Large intestine (tissue), 3 donors: Measurements from ENCODE around the gene WDR37. TPM values are rescaled to one million over a fixed set of nuclear protein-coding genes. Genes with fewer than 3 reads are reported as not detected.
A peak's percentile ranks its signal among the peaks of the same experiment; 100 is the strongest.

ENCODE experiments used
- DNase-seq, 2 donors: peaks; one replicate each; pipeline versions ENCODE4 v3.0.0 to v3.0.0-alpha.2; 2013
- H3K27ac ChIP-seq: one replicate; pipeline ENCODE4 v1.5.1; 2013; ENCODE audit warnings: low read length
- H3K27me3 ChIP-seq: 2 replicates; pipeline ENCODE4 v1.6.1; 2013; ENCODE audit warnings: low read length; ENCODE audit not compliant: control insufficient read depth, insufficient read depth
- H3K36me3 ChIP-seq: 2 replicates; pipeline ENCODE4 v1.6.1; 2013; ENCODE audit warnings: low read length; ENCODE audit not compliant: control insufficient read depth, insufficient read depth
- H3K4me1 ChIP-seq: one replicate; pipeline ENCODE4 v1.6.1; 2013; ENCODE audit warnings: low read length; ENCODE audit not compliant: control insufficient read depth, insufficient read depth
- H3K4me3 ChIP-seq: one replicate; pipeline ENCODE4 v1.5.1; 2013; ENCODE audit warnings: low read length
- H3K9me3 ChIP-seq: one replicate; pipeline ENCODE4 v1.6.1; 2013; ENCODE audit warnings: mild to moderate bottlenecking, low read depth, low read length, moderate library complexity; ENCODE audit not compliant: control insufficient read depth
- WGBS: methylation state at CpG from one replicate; pipeline ENCODE4 v1.1.5; 2013; ENCODE audit warnings: low lambda C conversion rate; ENCODE audit not compliant: insufficient coverage; 5-methylcytosine and 5-hydroxymethylcytosine counted together
- polyA plus RNA-seq: library from polyadenylated mRNA; unstranded; fragments of 120-200 nt; gene quantifications from one replicate; pipeline ENCODE4 v1.2.1, GENCODE V29; 2013

Gene WDR37
- polyA plus RNA-seq, 1 donor = 14.2 TPM

DNA sequence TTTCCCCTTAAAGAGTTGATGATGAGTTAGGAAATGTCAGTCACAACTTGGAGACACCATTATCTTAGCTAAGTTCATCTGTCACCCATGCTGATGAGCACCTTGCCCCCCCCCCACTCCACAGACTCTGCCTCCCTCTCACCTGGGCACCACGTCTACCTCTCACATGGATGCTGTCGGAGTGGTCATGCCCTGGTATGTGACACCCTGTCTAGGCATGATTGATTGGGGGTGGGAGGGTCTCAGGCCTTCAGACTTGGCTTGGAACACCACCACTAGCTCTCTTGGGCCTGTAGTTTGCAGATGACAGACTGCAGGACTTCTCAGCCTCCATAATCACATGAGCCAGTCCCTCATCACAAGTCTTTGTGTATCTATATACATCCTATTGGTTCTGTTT is 78.0 kb downstream of the WDR37 start:
- no peak for DNase-seq
- no CpG with 5 or more reads among the region's 2 CpGs for WGBS
- Histone ChIP-seq H3K27me3 (no peaks in the 10 kb centered on the region), H3K4me1 (no peaks in the 10 kb centered on the region), H3K4me3 (no peak overlapping the region), H3K36me3 (peaks cover 28% of the 10 kb centered on the region), H3K27ac (no peak overlapping the region), H3K9me3 (peaks cover 12% of the 10 kb centered on the region)

DNA sequence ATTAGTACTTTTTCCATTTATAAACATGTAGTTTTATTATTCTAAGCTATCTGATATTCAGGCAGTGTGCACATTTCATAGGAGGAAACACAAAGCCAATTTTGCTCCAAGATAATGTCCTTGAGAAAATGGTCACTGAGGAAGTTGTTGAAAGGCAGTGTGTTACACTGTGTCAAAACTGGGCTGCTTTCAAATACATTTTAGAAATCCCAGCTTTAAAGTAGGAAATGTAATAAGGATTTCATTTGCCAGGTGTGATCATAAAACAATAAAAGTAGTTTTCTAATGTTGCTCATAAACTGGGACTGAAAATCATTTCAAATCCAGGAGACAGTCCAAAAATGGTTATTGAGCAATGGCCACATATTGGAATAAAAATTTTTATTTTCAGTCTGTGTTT is 80.1 kb downstream of the WDR37 start:
- no peak for DNase-seq
- no peak overlapping the region for H3K4me3 ChIP-seq
- H3K27ac ChIP-seq = no peak overlapping the region
- peaks cover 7% of the 10 kb centered on the region for H3K36me3 ChIP-seq
- H3K27me3 ChIP-seq = no peaks in the 10 kb centered on the region
- peaks cover 12% of the 10 kb centered on the region for H3K9me3 ChIP-seq
- no peaks in the 10 kb centered on the region for H3K4me1 ChIP-seq

DNA sequence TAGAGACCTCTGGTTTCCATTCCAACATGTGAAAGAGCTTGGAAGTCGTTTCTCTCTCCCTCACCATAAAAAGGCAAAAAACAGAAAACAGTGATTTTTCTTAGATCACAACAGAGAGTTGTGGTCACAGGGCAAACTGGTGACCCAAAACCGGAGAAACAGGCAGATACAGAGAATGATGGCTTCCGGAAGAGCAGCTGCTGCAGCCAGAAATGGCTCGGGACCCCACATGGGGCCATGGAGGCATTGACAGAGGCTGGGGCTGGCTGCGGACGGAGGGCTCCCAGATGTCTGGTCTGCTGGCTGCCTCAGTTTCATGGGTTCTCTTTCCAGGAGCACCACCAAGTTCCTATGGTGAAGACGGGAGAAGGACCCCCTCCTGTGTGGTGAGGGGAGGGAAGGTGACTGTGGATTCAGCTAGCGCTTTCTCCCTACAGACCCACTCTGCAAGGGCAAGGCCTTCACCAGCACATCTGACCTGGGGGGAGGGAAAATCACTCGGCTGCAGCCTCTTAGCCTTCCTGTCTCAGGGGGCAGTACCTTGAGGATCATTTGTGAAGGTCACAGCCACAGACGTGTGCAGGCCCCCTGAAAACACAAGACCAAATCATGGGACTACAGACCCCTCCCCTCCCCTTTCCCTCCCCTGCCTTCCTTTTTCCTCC is 81.4 kb downstream of the WDR37 start:
- no peak overlapping the region for H3K27ac ChIP-seq
- no peak for DNase-seq
- WGBS = 92% methylated on average over 2 of the region's 10 CpGs
- H3K4me3 ChIP-seq = no peak overlapping the region
- H3K36me3 ChIP-seq = no peaks in the 10 kb centered on the region
- H3K9me3 ChIP-seq = peaks cover 12% of the 10 kb centered on the region
- H3K27me3 ChIP-seq = no peaks in the 10 kb centered on the region
- H3K4me1 ChIP-seq = no peaks in the 10 kb centered on the region

DNA sequence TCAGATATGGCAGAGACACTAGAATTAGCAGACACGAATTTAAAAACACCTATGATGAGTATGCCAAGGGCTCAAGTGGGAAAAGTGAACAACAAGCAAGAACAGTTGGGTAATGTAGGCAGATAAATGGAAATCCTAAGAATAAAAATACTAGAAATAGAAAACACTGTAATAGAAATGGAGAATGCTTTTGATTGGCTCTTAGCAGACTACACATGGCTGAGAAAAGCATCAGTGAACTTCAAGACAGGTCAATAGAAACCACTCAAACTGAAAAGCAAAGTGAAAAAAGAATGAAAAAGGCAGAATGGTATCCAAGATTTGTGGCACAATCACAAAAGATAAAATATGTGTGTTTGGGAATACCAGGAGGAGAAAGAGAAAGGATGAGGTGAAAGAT is 82.3 kb downstream of the WDR37 start:
- H3K4me3 ChIP-seq = no peak overlapping the region
- peaks cover 12% of the 10 kb centered on the region for H3K9me3 ChIP-seq
- no peak overlapping the region for H3K27ac ChIP-seq
- no peaks in the 10 kb centered on the region for H3K4me1 ChIP-seq
- H3K36me3 ChIP-seq = no peaks in the 10 kb centered on the region
- no peak for DNase-seq
- no peaks in the 10 kb centered on the region for H3K27me3 ChIP-seq
- WGBS = no CpG with 5 or more reads among the region's 1 CpG

DNA sequence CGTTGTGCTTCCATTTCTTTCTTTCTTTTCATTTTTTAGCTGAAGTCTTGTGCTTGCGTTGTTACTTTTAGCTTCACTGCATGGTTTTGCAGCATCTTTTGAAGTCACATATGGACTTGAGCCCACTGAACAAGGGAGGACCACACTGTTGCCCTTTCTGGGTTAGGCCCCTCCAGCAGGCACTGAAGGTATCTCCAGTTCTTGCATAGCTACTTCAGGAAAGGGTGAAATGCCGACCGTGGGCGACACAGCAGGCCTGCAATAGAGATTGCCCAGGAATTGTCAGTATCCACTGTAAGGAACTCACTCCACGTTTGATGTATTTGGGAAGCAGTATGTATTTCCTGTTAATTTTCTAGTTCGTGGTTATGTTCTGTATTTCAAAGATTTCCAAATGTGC is 85.1 kb downstream of the WDR37 start:
- no peak overlapping the region for H3K4me3 ChIP-seq
- no peak for DNase-seq
- no peaks in the 10 kb centered on the region for H3K4me1 ChIP-seq
- no peaks in the 10 kb centered on the region for H3K27me3 ChIP-seq
- peaks cover 20% of the 10 kb centered on the region for H3K9me3 ChIP-seq
- no peaks in the 10 kb centered on the region for H3K36me3 ChIP-seq
- H3K27ac ChIP-seq = no peak overlapping the region
- 80% methylated on average over 4 of the region's 7 CpGs for WGBS

- H3K36me3 ChIP-seq = no peaks in the 10 kb centered on the region
- WGBS = no CpG with 5 or more reads among the region's 11 CpGs
- no peak for DNase-seq
- H3K4me1 ChIP-seq = no peaks in the 10 kb centered on the region
- H3K4me3 ChIP-seq = no peak overlapping the region
- H3K27me3 ChIP-seq = no peaks in the 10 kb centered on the region
- peaks cover 24% of the 10 kb centered on the region for H3K9me3 ChIP-seq
- no peak overlapping the region for H3K27ac ChIP-seq
Observed at GRCh38 chr10:1141701-1142100, 85.5 kb downstream of the WDR37 start.

GRCh38 chr10:1142596-1142995 is 86.4 kb downstream of the WDR37 start:
- Histone ChIP-seq H3K4me1 (no peaks in the 10 kb centered on the region), H3K4me3 (no peak overlapping the region), H3K27ac (no peak overlapping the region), H3K9me3 (peaks cover 23% of the 10 kb centered on the region), H3K36me3 (no peaks in the 10 kb centered on the region), H3K27me3 (no peaks in the 10 kb centered on the region)
- no peak for DNase-seq
- WGBS = 50% methylated on average over 1 of the region's 3 CpGs

DNA sequence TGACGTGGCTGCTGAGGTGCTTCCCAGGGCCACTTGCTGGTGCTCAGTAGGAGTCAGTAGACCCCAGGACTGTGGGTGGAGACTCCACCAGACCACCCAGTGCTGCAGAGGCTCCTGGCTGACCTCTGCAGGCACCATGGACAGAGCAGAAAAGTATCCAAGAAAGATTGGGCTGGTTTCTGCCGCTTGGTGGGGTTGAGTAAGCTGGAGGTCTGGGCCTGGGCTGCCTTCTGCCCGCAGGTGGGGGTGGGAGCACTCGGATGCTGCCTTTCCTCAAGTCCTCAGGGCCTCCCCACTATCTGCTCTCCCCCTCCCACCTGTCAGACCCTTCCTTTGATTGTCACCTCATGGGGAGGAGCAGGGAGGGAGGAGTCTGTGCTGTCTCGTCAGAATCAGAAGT is 91.6 kb downstream of the WDR37 start:
- Histone ChIP-seq H3K36me3 (no peaks in the 10 kb centered on the region), H3K4me3 (no peak overlapping the region), H3K27me3 (no peaks in the 10 kb centered on the region), H3K9me3 (peaks cover 12% of the 10 kb centered on the region), H3K4me1 (no peaks in the 10 kb centered on the region), H3K27ac (no peak overlapping the region)
- DNase-seq = no peak
- no CpG with 5 or more reads among the region's 5 CpGs for WGBS

- no peaks in the 10 kb centered on the region for H3K36me3 ChIP-seq
- WGBS = 100% methylated on average over 3 of the region's 17 CpGs
Observed at GRCh38 chr10:1148855-1149605, 92.8 kb downstream of the WDR37 start.

DNA sequence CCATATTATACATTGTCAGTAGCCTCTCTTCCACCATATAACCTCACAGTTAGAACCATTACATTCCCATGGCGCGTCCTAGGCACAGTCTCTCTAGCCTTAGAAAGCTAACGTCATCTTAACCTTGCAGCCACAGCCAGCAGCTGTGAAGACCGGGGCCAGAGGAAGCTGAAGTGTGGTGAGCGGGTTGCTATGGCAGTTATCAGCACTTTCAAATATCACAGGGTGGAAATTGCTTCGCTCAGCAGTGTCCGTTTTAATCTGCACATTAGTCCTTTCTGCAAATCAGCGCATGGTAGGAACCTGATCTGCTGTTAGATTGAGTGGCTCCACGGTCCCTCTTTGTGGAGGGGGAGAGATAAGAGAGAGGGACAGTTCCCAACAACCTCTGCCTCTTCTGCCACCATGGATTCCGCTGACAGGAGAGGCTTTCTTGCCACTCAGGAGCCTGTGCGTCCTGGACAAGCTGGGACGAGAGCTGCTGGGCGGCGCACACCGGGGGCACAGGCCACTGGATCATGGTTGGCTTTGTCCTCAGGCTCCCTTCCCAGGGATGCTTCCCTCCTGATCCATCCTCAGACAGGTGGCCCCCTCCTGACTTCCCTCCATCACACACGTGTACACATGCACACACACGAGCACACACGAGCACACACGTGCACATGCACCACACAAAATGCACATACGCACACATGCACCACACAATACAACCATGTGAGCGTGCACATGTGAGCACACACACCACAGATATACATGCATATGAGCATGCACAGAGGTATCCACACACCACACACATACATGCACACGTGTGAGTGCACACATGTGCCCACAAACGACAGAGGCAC is 93.8 kb downstream of the WDR37 start:
- WGBS = 60% methylated on average over 2 of the region's 23 CpGs
- no peaks in the 10 kb centered on the region for H3K36me3 ChIP-seq
- no peak overlapping the region for H3K27ac ChIP-seq
- H3K27me3 ChIP-seq = no peaks in the 10 kb centered on the region
- H3K4me1 ChIP-seq = no peaks in the 10 kb centered on the region
- DNase-seq = peak; percentile 36 to 78
- H3K4me3 ChIP-seq = no peak overlapping the region
- H3K9me3 ChIP-seq = peaks cover 12% of the 10 kb centered on the region

More at GRCh38 chr10:1148855-1149605, 92.8 kb downstream of the WDR37 start:
- H3K9me3 ChIP-seq = peaks cover 12% of the 10 kb centered on the region
- no peak for DNase-seq
- H3K27me3 ChIP-seq = no peaks in the 10 kb centered on the region
- no peak overlapping the region for H3K4me3 ChIP-seq
- H3K4me1 ChIP-seq = no peaks in the 10 kb centered on the region
- no peak overlapping the region for H3K27ac ChIP-seq
